Measurements from ENCODE around the gene CCDC15. TPM values are rescaled to one million over a fixed set of nuclear protein-coding genes. Genes with fewer than 3 reads are reported as not detected.

Gene CCDC15
- total RNA-seq, 1 experiment from 2014 or later, result 2.8 TPM

DNA sequence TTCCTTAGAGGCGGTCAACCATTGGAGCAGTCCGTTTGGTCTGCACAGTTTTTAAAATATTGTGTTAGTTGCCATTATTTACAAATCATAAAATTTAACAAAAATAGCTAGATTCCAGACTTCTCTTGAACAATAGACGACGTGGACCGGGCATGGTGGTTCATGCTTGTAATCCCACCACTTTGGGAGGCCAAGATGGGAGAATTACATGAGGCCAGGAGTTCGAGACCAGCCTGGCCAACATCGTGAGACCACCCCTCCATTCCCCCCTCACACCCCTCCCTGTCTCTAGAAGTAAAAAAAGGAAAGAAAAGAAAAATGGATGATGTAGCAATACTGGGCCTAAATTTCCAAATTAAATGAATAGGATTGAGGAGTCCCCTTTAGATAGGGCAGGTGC, 110.1 kb downstream of the CCDC15 start:
- no peaks in the 10 kb centered on the region for H3K79me1 ChIP-seq (ENCODE audit: insufficient read depth, low read depth, low read length, poor library complexity, severe bottlenecking)
- peaks cover 8 to 9% of the 10 kb centered on the region in 2 experiments for H3K4me1 Mint-ChIP-seq
- peak overlapping the region; percentile 73 to 89 for H3K4me3 Mint-ChIP-seq
- no peaks in the 10 kb centered on the region for H3K79me2 ChIP-seq (ENCODE audit: insufficient read depth, low read length)
- no peaks in the 10 kb centered on the region for H4K20me1 ChIP-seq (ENCODE audit: control insufficient read depth, insufficient read depth, insufficient read length)
- no peak overlapping the region for H3K14ac ChIP-seq (ENCODE audit: insufficient read depth, low read length)
- H3K4me2 ChIP-seq (ENCODE audit: insufficient read depth, insufficient read length, low read length), result peak overlapping the region; percentile 78
- no peaks in the 10 kb centered on the region for H3K9me3 Mint-ChIP-seq
- H3K36me3 Mint-ChIP-seq (ENCODE audit: insufficient read depth in 1 of 3, low read depth in 3 of 3), result no peaks in the 10 kb centered on the region
- DNase-seq, result no peak
- no peak overlapping the region for H3K9ac ChIP-seq (ENCODE audit: extremely low read depth, insufficient read length, low read length)
- H3K23me2 ChIP-seq (ENCODE audit: insufficient read length, low read depth, low read length, poor library complexity, severe bottlenecking), result peaks cover 15% of the 10 kb centered on the region
- H2BK12ac ChIP-seq (ENCODE audit: insufficient read length, low read depth, low read length), result no peak overlapping the region
- no peak overlapping the region for H3K18ac ChIP-seq (ENCODE audit: insufficient read length, low read depth, low read length)
- TF ChIP-seq, protein P1, sequence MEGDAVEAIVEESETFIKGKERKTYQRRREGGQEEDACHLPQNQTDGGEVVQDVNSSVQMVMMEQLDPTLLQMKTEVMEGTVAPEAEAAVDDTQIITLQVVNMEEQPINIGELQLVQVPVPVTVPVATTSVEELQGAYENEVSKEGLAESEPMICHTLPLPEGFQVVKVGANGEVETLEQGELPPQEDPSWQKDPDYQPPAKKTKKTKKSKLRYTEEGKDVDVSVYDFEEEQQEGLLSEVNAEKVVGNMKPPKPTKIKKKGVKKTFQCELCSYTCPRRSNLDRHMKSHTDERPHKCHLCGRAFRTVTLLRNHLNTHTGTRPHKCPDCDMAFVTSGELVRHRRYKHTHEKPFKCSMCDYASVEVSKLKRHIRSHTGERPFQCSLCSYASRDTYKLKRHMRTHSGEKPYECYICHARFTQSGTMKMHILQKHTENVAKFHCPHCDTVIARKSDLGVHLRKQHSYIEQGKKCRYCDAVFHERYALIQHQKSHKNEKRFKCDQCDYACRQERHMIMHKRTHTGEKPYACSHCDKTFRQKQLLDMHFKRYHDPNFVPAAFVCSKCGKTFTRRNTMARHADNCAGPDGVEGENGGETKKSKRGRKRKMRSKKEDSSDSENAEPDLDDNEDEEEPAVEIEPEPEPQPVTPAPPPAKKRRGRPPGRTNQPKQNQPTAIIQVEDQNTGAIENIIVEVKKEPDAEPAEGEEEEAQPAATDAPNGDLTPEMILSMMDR (conservative IDR thresholded peaks at IDR 0.05), result no peak
- H4K5ac ChIP-seq (ENCODE audit: insufficient read length, low read depth, low read length), result no peak overlapping the region
- H3K56ac ChIP-seq (ENCODE audit: insufficient read length, low read depth, low read length), result no peak overlapping the region
- H3K23ac ChIP-seq (ENCODE audit: insufficient read length, low read depth, low read length), result no peak overlapping the region
- no peak overlapping the region for H3K27ac Mint-ChIP-seq
- H3K4me1 ChIP-seq (ENCODE audit: insufficient read depth, low read length), result no peaks in the 10 kb centered on the region
- H2AFZ ChIP-seq (ENCODE audit: low read length), result peak overlapping the region; percentile 60
- H4K91ac ChIP-seq (ENCODE audit: insufficient read length, low read depth, low read length), result no peak overlapping the region
- no peak overlapping the region for H3K4ac ChIP-seq (ENCODE audit: low read depth, low read length)
- no peak overlapping the region for H2AK5ac ChIP-seq (ENCODE audit: insufficient read length, low read length)
- no CpG with 5 or more reads among the region's 7 CpGs for WGBS (ENCODE audit: extremely low coverage, insufficient read length, low lambda C conversion rate)
- peaks cover 65% of the 10 kb centered on the region for H3K27me3 Mint-ChIP-seq (ENCODE audit: low read depth)
- H2BK15ac ChIP-seq (ENCODE audit: low read depth, low read length), result no peak overlapping the region
- no peak overlapping the region for H2BK20ac ChIP-seq (ENCODE audit: low read depth, low read length, poor library complexity, severe bottlenecking)
- no peak overlapping the region for H2BK120ac ChIP-seq (ENCODE audit: low read depth, low read length, poor library complexity, severe bottlenecking)
- no peak overlapping the region for H3T11ph ChIP-seq (ENCODE audit: low read length)
- no peak overlapping the region for H2BK5ac ChIP-seq (ENCODE audit: insufficient read length, low read length)
- H3K27me3 ChIP-seq (ENCODE audit: insufficient read depth, low read length), result peaks cover 9% of the 10 kb centered on the region
- no peak overlapping the region for H4K8ac ChIP-seq (replicated peaks; ENCODE audit: insufficient read length, low read depth, low read length)
- no peak overlapping the region for H3K27ac ChIP-seq (ENCODE audit: insufficient read length, low read depth, low read length)
- no peaks in the 10 kb centered on the region for H3K9me3 ChIP-seq (ENCODE audit: control insufficient read depth, low read depth, low read length)
